Activated T-cell treated with anti-CD3 and anti-CD28 coated beads, Interleukin-2, amount 50 U/mL, for 72 hours (primary cell): ENCODE results near the gene OGFOD3. TPM values are rescaled to one million over a fixed set of nuclear protein-coding genes. Genes with fewer than 3 reads are reported as not detected.
"Not testable (repeated sequence)": the region's sequence is repeated elsewhere in the genome, so short reads cannot be mapped to it uniquely, and the experiment has no call there.

ENCODE experiments used
- ATAC-seq, 2 donors: fragments of 150-1000 bp; cut with Tn5 transposase; replicated peaks in 1 of 2; 2 replicates each; pipeline ENCODE4 v1.10.0; 2021; ENCODE audit warnings: moderate library complexity in 2 of 2, mild to moderate bottlenecking in 1 of 2
- DNase-seq, 2 donors: peaks; one replicate each; pipeline ENCODE4 v3.0.0; 2021 to 2022; ENCODE audit warnings: mixed read lengths in 1 of 2
- H3K27ac Mint-ChIP-seq: one replicate; pipeline ENCODE4 v1.8.0; 2022; ENCODE audit warnings: mild to moderate bottlenecking, moderate library complexity, mixed read lengths
- H3K27me3 Mint-ChIP-seq: one replicate; pipeline ENCODE4 v1.8.0; 2022; ENCODE audit warnings: low read depth, mixed read lengths
- H3K36me3 Mint-ChIP-seq, 2 donors: one replicate each; pipeline ENCODE4 v1.8.0; 2022; ENCODE audit warnings: mixed read lengths in 2 of 2, mild to moderate bottlenecking in 1 of 2; ENCODE audit not compliant: insufficient read depth in 2 of 2
- H3K4me1 Mint-ChIP-seq: one replicate; pipeline ENCODE4 v1.8.0; 2022; ENCODE audit warnings: low read depth, mixed read lengths
- H3K4me3 Mint-ChIP-seq, 2 donors: one replicate each; pipeline ENCODE4 v1.8.0; 2022; ENCODE audit warnings: mild to moderate bottlenecking in 2 of 2, mixed read lengths in 2 of 2, moderate library complexity in 2 of 2
- H3K9me3 Mint-ChIP-seq, 2 donors: one replicate each; pipeline ENCODE4 v1.8.0; 2022; ENCODE audit warnings: mixed read lengths in 2 of 2
- total RNA-seq, 2 donors: library from RNA; stranded (reverse); gene quantifications; one replicate each; pipeline ENCODE4 v1.2.3, GENCODE V29; 2022

Gene OGFOD3
- total RNA-seq, 2 donors from 2014 or later = 17.2 to 17.7 TPM

DNA sequence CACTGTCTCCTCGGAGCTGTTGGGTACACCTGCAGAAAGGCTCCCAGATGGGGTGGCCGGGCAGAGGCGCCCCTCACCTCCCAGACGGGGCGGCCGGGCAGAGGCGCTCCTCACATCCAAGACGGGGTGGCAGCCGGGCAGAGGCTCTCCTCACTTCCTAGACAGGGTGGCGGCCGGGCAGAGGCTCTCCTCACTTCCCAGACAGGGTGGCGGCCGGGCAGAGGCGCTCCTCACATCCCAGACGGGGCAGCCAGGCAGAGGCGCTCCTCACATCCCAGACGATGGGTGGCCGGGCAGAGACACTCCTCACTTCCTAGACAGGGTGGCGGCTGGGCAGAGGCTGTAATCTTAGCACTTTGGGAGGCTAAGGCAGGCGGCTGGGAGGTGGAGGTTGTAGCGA is 35.3 kb upstream of the OGFOD3 start:
- H3K4me3 Mint-ChIP-seq, DNase-seq, H3K9me3 Mint-ChIP-seq, H3K27me3 Mint-ChIP-seq, ATAC-seq: not testable (repeated sequence)
- H3K36me3 Mint-ChIP-seq = peaks cover 8 to 15% of the 10 kb centered on the region in 2 donors
- peak overlapping the region; percentile 32 for H3K27ac Mint-ChIP-seq
- peaks cover 40% of the 10 kb centered on the region for H3K4me1 Mint-ChIP-seq

DNA sequence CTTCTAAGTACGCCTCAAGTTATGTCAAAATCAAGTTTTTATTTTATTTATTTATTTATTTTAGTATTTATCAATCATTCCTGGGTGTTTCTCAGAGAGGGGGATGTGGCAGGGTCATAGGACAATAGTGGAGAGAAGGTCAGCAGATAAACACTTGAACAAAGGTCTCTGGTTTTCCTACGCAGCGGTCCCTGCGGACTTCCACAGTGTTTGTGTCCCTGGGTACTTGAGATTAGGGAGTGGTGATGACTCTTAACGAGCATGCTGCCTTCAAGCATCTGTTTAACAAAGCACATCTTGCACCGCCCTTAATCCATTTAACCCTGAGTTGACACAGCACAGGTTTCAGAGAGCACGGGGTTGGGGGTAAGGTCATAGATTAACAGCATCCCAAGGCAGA is 34.8 kb upstream of the OGFOD3 start:
- not testable (repeated sequence) for H3K27me3 Mint-ChIP-seq, H3K4me3 Mint-ChIP-seq, H3K27ac Mint-ChIP-seq, DNase-seq, H3K9me3 Mint-ChIP-seq, ATAC-seq
- Mint-ChIP-seq H3K36me3 (peaks cover 8 to 15% of the 10 kb centered on the region in 2 donors), H3K4me1 (peaks cover 40% of the 10 kb centered on the region)

GRCh38 chr17:82452162-82452561 is 33.8 kb upstream of the OGFOD3 start:
- H3K27ac Mint-ChIP-seq = peak overlapping the region; percentile 99
- ATAC-seq (no peak), DNase-seq (no peak)
- peaks cover 31% of the 10 kb centered on the region for H3K4me1 Mint-ChIP-seq
- peaks cover 0 to 3% of the 10 kb centered on the region in 2 donors for H3K9me3 Mint-ChIP-seq
- peak overlapping the region; percentile 97 to 98 for H3K4me3 Mint-ChIP-seq
- H3K27me3 Mint-ChIP-seq = no peaks in the 10 kb centered on the region
- peaks cover 12 to 17% of the 10 kb centered on the region in 2 donors for H3K36me3 Mint-ChIP-seq

DNA sequence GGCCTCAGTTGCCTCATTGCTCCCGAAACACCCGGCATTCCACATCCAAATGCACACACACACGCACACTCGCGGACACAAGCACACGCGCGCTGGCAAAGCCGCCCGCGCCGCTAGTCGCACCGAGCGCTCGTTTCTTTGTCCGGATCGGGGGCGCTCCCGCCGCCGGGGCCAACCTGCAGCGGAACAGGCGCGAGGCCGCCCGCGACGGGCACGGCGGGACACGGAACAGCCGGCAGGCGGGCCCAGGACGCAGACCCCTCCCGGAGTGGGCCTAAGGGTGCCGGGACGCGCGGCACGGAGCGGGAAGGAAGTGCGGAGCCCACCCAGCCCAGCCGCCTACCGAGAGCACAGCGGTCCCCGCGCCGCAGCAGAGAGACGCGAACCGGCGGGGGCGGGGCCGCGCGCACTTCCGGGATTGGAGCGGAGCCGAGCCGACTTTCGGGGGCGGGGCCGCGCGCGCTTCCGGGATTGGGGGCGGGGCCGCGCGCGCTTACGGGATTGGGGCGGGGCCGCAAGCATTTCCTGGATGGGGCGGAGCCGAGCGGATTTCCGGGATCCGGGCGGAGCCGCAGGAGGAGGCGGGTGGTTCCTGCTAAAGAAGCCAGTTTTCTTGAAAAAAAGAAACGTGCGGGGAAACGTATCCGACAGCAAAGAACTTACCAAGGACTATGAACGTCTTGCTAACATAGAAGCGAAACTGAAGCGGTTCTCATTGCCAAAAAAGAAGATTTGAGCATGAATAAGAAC is 32.1 kb upstream of the OGFOD3 start, which contains the start of gene CYBC1:
CYBC1 (minus strand) TSS at position 396 of the 750 bp plus-strand sequence. CDS start 1,498 bp downstream, outside the sequence.
- Mint-ChIP-seq H3K27ac (peak within 1 kb of the TSS; percentile 99), H3K4me1 (peaks cover 43% of the 10 kb centered on the region), H3K4me3 (peak within 1 kb of the TSS; percentile 97 to 98), H3K9me3 (peaks cover 0 to 3% of the 10 kb centered on the region in 2 donors), H3K36me3 (peaks cover 12 to 22% of the 10 kb centered on the region in 2 donors), H3K27me3 (no peaks in the 10 kb centered on the region)
- DNase-seq (peak; percentile 95 to 97), ATAC-seq (peak; percentile 79 to 81)

DNA sequence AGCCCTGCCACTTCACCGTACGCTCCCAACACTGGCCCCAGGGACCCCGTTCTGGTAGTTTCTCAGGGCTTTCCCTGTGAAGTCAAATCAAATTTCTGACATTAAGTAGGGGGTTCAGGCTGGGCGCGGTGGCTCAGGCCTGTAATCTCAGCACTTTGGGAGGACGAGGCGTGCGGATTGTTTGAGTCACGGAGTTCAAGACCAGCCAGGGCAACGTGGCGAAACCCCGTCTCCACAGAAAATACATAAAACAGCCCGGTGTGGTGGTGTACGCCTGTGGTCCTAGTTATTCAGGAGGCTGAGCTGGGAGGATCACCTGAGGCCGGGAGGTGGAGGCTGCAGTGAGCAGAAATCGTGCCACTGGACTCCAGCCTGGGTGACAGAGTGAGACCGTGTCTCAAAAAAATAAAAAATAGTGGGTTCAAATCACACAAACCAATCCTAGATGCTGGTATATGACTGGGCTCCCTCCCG is 31.5 kb upstream of the OGFOD3 start:
- ATAC-seq (peak; percentile 25 to 36), DNase-seq (peak; percentile 49 to 52)
- H3K4me3 Mint-ChIP-seq = peak overlapping the region; percentile 97 to 98
- peaks cover 43% of the 10 kb centered on the region for H3K4me1 Mint-ChIP-seq
- H3K27me3 Mint-ChIP-seq = no peaks in the 10 kb centered on the region
- H3K36me3 Mint-ChIP-seq = peaks cover 12 to 22% of the 10 kb centered on the region in 2 donors
- peak overlapping the region; percentile 94 for H3K27ac Mint-ChIP-seq
- H3K9me3 Mint-ChIP-seq = peaks cover 0 to 3% of the 10 kb centered on the region in 2 donors

- Mint-ChIP-seq H3K27ac (peak overlapping the region; percentile 94), H3K4me3 (peak overlapping the region; percentile 97 to 98), H3K36me3 (peaks cover 12 to 22% of the 10 kb centered on the region in 2 donors), H3K9me3 (peaks cover 0 to 3% of the 10 kb centered on the region in 2 donors), H3K4me1 (peaks cover 43% of the 10 kb centered on the region), H3K27me3 (no peaks in the 10 kb centered on the region)
- ATAC-seq (peak; percentile 49 to 51), DNase-seq (peak; percentile 61 to 65)
These were observed 30.9 kb upstream of the OGFOD3 start for GRCh38 chr17:82449131-82449882.

- Mint-ChIP-seq H3K27me3 (no peaks in the 10 kb centered on the region), H3K36me3 (peaks cover 10 to 15% of the 10 kb centered on the region in 2 donors), H3K4me3 (peak overlapping the region; percentile 64 to 69), H3K27ac (peak overlapping the region; percentile 69), H3K4me1 (peaks cover 42% of the 10 kb centered on the region), H3K9me3 (peaks cover 0 to 3% of the 10 kb centered on the region in 2 donors)
- DNase-seq = no peak
- no peak for ATAC-seq
These were observed 29.5 kb upstream of the OGFOD3 start for GRCh38 chr17:82447876-82448275.

DNA sequence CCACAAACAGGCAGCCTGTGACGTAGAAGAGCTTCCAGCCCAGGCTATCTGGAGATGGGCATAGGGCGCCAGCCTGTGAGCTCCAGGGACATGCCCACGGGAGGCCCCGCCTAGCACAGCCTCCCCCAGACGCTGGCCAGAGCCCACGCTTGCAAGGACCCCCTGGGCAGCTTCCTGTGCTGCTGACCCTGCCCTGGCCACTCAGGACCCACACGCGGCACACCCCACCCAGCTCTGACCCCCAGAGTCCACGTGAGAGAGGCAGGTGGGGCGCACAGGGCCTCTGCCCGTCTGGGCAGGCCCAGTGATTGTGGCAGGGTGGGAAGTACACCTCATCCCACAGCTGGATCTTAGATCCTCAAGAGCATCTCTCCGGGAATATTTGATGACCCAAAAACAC is 28.3 kb upstream of the OGFOD3 start:
- H3K36me3 Mint-ChIP-seq = peaks cover 10 to 15% of the 10 kb centered on the region in 2 donors
- H3K4me1 Mint-ChIP-seq = peaks cover 32% of the 10 kb centered on the region
- H3K4me3 Mint-ChIP-seq = peak overlapping the region; percentile 25 to 32
- H3K27ac Mint-ChIP-seq = no peak overlapping the region
- ATAC-seq = no peak
- no peaks in the 10 kb centered on the region for H3K27me3 Mint-ChIP-seq
- DNase-seq = no peak
- no peaks in the 10 kb centered on the region for H3K9me3 Mint-ChIP-seq

DNA sequence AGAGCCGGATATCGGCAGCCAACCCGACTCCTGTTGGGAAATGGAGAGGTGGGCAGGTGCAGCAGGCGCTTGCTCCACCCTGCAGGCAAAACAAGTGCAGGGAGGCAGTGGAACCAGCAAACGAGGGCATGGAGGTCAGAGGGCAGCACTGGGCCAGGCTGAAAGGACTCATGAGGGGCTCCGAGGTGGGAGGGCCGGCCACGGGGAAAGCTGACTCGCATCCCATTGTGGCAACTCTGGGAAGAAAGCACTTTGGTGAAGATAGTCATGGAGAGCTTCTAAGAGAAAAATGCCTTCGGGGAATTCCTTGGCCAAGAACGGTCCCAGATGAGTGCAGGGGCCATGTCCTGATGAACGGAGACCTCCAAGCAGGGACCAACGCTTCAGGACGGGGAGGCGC is 27.7 kb upstream of the OGFOD3 start:
- Mint-ChIP-seq H3K9me3 (no peaks in the 10 kb centered on the region), H3K27me3 (no peaks in the 10 kb centered on the region), H3K27ac (peak overlapping the region; percentile 57), H3K4me1 (peaks cover 27% of the 10 kb centered on the region), H3K36me3 (peaks cover 10 to 15% of the 10 kb centered on the region in 2 donors), H3K4me3 (peak overlapping the region in 1 of 2 donors; percentile 36)
- no peak for DNase-seq
- no peak for ATAC-seq

GRCh38 chr17:82445542-82445941 is 27.2 kb upstream of the OGFOD3 start:
- Mint-ChIP-seq H3K4me3 (no peak overlapping the region), H3K27me3 (no peaks in the 10 kb centered on the region), H3K36me3 (peaks cover 10 to 15% of the 10 kb centered on the region in 2 donors), H3K4me1 (peaks cover 23% of the 10 kb centered on the region), H3K27ac (peak overlapping the region; percentile 57), H3K9me3 (no peaks in the 10 kb centered on the region)
- DNase-seq = peak in 1 of 2 donors; percentile 32
- ATAC-seq = no peak

GRCh38 chr17:82444941-82445521 is 26.6 kb upstream of the OGFOD3 start:
- no peak for DNase-seq
- Mint-ChIP-seq H3K36me3 (peaks cover 10 to 14% of the 10 kb centered on the region in 2 donors), H3K4me3 (no peak overlapping the region), H3K27ac (no peak overlapping the region), H3K4me1 (peaks cover 23% of the 10 kb centered on the region), H3K9me3 (no peaks in the 10 kb centered on the region), H3K27me3 (no peaks in the 10 kb centered on the region)
- ATAC-seq = no peak

DNA sequence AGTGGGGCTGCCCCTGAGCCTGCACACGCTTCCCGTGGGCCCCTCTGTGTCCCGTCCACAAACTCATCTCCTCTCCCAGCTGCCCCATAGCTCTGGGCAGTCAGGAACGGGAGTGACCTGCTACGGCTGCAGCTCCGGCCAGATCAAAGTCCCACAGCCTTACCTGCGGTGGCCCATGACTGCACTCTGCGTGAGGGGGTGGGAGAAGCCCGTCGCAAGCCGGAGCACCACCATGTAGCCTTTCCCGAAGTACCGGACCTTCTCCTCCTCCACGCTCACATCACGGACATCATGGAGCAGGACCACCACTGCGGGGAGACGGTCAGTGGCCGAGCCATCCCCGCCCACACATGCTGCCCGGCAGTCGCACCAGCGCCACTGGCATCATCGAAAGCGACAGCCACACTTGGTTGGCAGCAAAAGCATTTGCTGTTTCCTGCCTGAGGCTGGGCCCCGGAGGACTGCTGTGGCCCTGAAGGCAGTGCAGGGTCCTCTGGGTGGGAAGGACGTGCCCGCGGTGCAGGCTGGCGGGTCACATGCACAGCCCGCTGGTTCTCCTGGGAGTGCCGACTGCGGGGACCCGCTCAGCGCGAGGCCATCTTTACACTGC is 26.0 kb upstream of the OGFOD3 start:
- Mint-ChIP-seq H3K4me1 (peaks cover 23% of the 10 kb centered on the region), H3K36me3 (peaks cover 4 to 8% of the 10 kb centered on the region in 2 donors)
- ATAC-seq = no peak

More for the DNA sequence above, 26.0 kb upstream of the OGFOD3 start:
- no peaks in the 10 kb centered on the region for H3K9me3 Mint-ChIP-seq
- no peaks in the 10 kb centered on the region for H3K27me3 Mint-ChIP-seq
- DNase-seq = no peak
- H3K4me3 Mint-ChIP-seq = no peak overlapping the region
- no peak overlapping the region for H3K27ac Mint-ChIP-seq
